NB4 (cell line): ENCODE measurements around the gene TTC32.

Experiments
- DNase-seq: peaks from one replicate; pipeline ENCODE4 v3.0.0; 2010; ENCODE audit warnings: low read depth
- H3K4me3 ChIP-seq: one replicate; pipeline ENCODE4 v1.5.1; 2011; ENCODE audit warnings: mild to moderate bottlenecking, low read depth, low read length, moderate library complexity
- MYC ChIP-seq: IDR thresholded peaks from 2 replicates; pipeline ENCODE4 v1.6.1; 2011; ENCODE audit warnings: low read depth, low read length
- POLR2A ChIP-seq: IDR thresholded peaks from 2 replicates; pipeline ENCODE4 v1.6.1; 2011; ENCODE audit warnings: mild to moderate bottlenecking; ENCODE audit not compliant: insufficient read length; ENCODE audit errors: extremely low read depth
- TF ChIP-seq, protein P1 (sequence below): IDR thresholded peaks from 2 replicates; pipeline ENCODE4 v1.6.1; 2011; ENCODE audit warnings: low read depth, low read length
- TF ChIP-seq, protein P2 (sequence below): IDR thresholded peaks from one replicate; pipeline ENCODE4 v1.5.1; 2012; ENCODE audit warnings: low read depth, low read length

TTC32 gene

DNA sequence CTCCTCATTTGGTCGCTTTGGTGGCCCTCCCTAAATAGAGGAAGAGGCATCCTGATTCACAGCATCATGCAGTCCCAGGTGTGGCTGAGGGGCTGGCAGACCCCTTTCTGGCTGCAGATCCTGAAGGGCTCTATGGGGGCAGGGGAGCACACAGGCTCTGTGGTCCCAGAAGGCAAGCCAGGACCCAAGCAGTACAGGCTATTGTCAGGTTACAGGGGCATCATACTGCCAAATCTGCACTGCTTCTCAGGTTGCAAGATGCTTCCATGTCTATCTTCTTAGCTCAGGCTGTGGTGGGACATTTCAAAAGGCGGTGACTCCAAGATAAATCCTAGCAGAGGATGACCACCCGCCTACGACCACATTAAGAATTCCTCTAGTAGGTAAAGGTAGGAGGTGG lies 54.3 kb downstream of the TTC32 start:
- DNase-seq: no peak
- no peak overlapping the region for H3K4me3 ChIP-seq
- TF ChIP-seq, protein P1, sequence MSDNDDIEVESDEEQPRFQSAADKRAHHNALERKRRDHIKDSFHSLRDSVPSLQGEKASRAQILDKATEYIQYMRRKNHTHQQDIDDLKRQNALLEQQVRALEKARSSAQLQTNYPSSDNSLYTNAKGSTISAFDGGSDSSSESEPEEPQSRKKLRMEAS: no peak
- TF ChIP-seq POLR2A (no peak), MYC (no peak)
- TF ChIP-seq, protein P2, sequence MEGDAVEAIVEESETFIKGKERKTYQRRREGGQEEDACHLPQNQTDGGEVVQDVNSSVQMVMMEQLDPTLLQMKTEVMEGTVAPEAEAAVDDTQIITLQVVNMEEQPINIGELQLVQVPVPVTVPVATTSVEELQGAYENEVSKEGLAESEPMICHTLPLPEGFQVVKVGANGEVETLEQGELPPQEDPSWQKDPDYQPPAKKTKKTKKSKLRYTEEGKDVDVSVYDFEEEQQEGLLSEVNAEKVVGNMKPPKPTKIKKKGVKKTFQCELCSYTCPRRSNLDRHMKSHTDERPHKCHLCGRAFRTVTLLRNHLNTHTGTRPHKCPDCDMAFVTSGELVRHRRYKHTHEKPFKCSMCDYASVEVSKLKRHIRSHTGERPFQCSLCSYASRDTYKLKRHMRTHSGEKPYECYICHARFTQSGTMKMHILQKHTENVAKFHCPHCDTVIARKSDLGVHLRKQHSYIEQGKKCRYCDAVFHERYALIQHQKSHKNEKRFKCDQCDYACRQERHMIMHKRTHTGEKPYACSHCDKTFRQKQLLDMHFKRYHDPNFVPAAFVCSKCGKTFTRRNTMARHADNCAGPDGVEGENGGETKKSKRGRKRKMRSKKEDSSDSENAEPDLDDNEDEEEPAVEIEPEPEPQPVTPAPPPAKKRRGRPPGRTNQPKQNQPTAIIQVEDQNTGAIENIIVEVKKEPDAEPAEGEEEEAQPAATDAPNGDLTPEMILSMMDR: no peak
